PC-9 (cell line): ENCODE data around the gene ALDH18A1. TPM values are rescaled to one million over a fixed set of nuclear protein-coding genes. Genes with fewer than 3 reads are reported as not detected.

Experiments
- BruUV-seq: library from RNA; stranded (reverse); fragments of 400-500 nt; replicated peaks from 2 replicates; lab custom pipeline; 2021; lab: Mats Ljungman, UMichigan
- CTCF ChIA-PET: fragments of 300-600 bp; sonication (Branson Sonifier 250); formaldehyde crosslinking; loops from one replicate; lab custom pipeline; 2022; ENCODE audit warnings: antibody characterized with exemption; lab: Charles Lee
- POLR2A ChIA-PET: fragments of 300-600 bp; sonication (Branson Sonifier 250); formaldehyde crosslinking; loops from one replicate; lab custom pipeline; 2022; ENCODE audit warnings: antibody characterized with exemption; ENCODE audit not compliant: unreplicated experiment; lab: Charles Lee
- DNase-seq, 2 experiments: peaks; one replicate each; pipeline versions ENCODE4 v3.0.0 to v3.0.0-alpha.2; 2015 to 2022; ENCODE audit warnings: mixed read lengths in 1 of 2
- H2AFZ ChIP-seq: fragments of 200-600 bp; sonication (generic); 2 replicates; pipeline ENCODE4 v1.8.1; 2017; ENCODE audit warnings: antibody characterized with exemption
- H3F3A ChIP-seq: fragments of 200-600 bp; sonication (generic); 2 replicates; pipeline ENCODE4 v1.8.1; 2017; ENCODE audit warnings: antibody characterized with exemption, mild to moderate bottlenecking, low read depth; ENCODE audit not compliant: insufficient read depth
- H3K27ac ChIP-seq: fragments of 200-600 bp; sonication (generic); 2 replicates; pipeline ENCODE4 v1.6.1; 2016; ENCODE audit warnings: mixed run types
- H3K27me3 ChIP-seq: fragments of 200-600 bp; sonication (generic); 2 replicates; pipeline ENCODE4 v1.6.1; 2016; ENCODE audit warnings: low read depth, mixed run types; ENCODE audit not compliant: insufficient read depth
- H3K36me3 ChIP-seq: fragments of 200-600 bp; sonication (generic); 2 replicates; pipeline ENCODE4 v1.6.1; 2016; ENCODE audit warnings: low read depth, mixed run types
- H3K4me1 ChIP-seq: fragments of 200-600 bp; sonication (generic); replicated peaks from 2 replicates; pipeline ENCODE4 v1.6.1; 2016; ENCODE audit warnings: mixed run types; ENCODE audit not compliant: insufficient read depth
- H3K4me2 ChIP-seq: fragments of 200-600 bp; sonication (generic); 2 replicates; pipeline ENCODE4 v1.6.1; 2017; ENCODE audit warnings: mixed run types
- H3K4me3 ChIP-seq: fragments of 200-600 bp; sonication (generic); 2 replicates; pipeline ENCODE4 v1.6.1; 2016; ENCODE audit warnings: mixed run types
- H3K79me2 ChIP-seq: fragments of 200-600 bp; sonication (generic); 2 replicates; pipeline ENCODE4 v1.6.1; 2017; ENCODE audit warnings: low read depth, mixed run types
- H3K9me2 ChIP-seq: fragments of 200-600 bp; sonication (generic); 2 replicates; pipeline ENCODE4 v1.8.1; 2017; ENCODE audit warnings: mild to moderate bottlenecking; ENCODE audit not compliant: insufficient read depth
- H3K9me3 ChIP-seq: fragments of 200-600 bp; sonication (generic); 2 replicates; pipeline ENCODE4 v1.8.1; 2016; ENCODE audit warnings: low read depth; ENCODE audit not compliant: insufficient read depth
- H4K20me1 ChIP-seq: fragments of 200-600 bp; sonication (generic); 2 replicates; pipeline ENCODE4 v1.8.1; 2017; ENCODE audit not compliant: insufficient read depth
- CTCF ChIP-seq: fragments of 200-600 bp; sonication (generic); conservative IDR thresholded peaks from 2 replicates; pipeline ENCODE4 v1.6.1; 2017; ENCODE audit warnings: mixed run types, antibody characterized with exemption, mild to moderate bottlenecking, moderate library complexity
- EZH2 ChIP-seq: fragments of 200-600 bp; sonication (generic); IDR thresholded peaks from 2 replicates; pipeline ENCODE4 v1.8.0; 2017; ENCODE audit warnings: antibody characterized with exemption, low read depth
- intact Hi-C: fragments of 100-400 bp; cut with micrococcal nuclease; formaldehyde crosslinking; loops from one replicate; pipeline ENCODE4 v1.10.0; 2022; ENCODE audit not compliant: unreplicated experiment
- total RNA-seq: library from RNA; stranded (reverse); gene quantifications from 2 replicates; pipeline ENCODE4 v1.2.3, GENCODE V29; 2021

Gene ALDH18A1
- total RNA-seq, 1 experiment from 2014 or later: 35.3 TPM

- H3K4me2 ChIP-seq: no peak overlapping the region
- H3K79me2 ChIP-seq: no peaks in the 10 kb centered on the region
- no peaks in the 10 kb centered on the region for H3K9me3 ChIP-seq
- no peaks in the 10 kb centered on the region for H3K36me3 ChIP-seq
- H3F3A ChIP-seq: no peaks in the 10 kb centered on the region
- no TSS peak for BruUV-seq
- H2AFZ ChIP-seq: no peak overlapping the region
- H3K27ac ChIP-seq: no peak overlapping the region
- DNase-seq: no peak
- H3K27me3 ChIP-seq: no peaks in the 10 kb centered on the region
- no peak for TF ChIP-seq CTCF
- TF ChIP-seq EZH2: no peak
- H3K4me1 ChIP-seq: no peaks in the 10 kb centered on the region
- POLR2A ChIA-PET: no interaction called here
- intact Hi-C loops: loop anchor here (10.0 kb wide), 1 partner anchor 398 kb away; no protein-coding TSS in a partner anchor
- CTCF ChIA-PET: interaction anchor here (1.4 to 3.5 kb wide), 2 partner anchors 171 to 228 kb away, joined by 5 to 17 read pairs; no protein-coding TSS in a partner anchor
- no peak overlapping the region for H3K4me3 ChIP-seq
- no peaks in the 10 kb centered on the region for H4K20me1 ChIP-seq
- H3K9me2 ChIP-seq: no peaks in the 10 kb centered on the region
Observed at GRCh38 chr10:95602382-95602781, 54.1 kb downstream of the ALDH18A1 start.

- POLR2A ChIA-PET: no interaction called here
- no peak overlapping the region for H3K4me3 ChIP-seq
- H3F3A ChIP-seq: no peaks in the 10 kb centered on the region
- no peaks in the 10 kb centered on the region for H3K36me3 ChIP-seq
- H3K79me2 ChIP-seq: no peaks in the 10 kb centered on the region
- H2AFZ ChIP-seq: no peak overlapping the region
- H3K4me2 ChIP-seq: no peak overlapping the region
- TF ChIP-seq EZH2: no peak
- peak; percentile 83 for TF ChIP-seq CTCF
- no peaks in the 10 kb centered on the region for H3K4me1 ChIP-seq
- H3K27ac ChIP-seq: no peak overlapping the region
- intact Hi-C loops: loop anchor here (1.0 to 10.0 kb wide), 4 partner anchors 171 to 468 kb away; no protein-coding TSS in a partner anchor
- no peaks in the 10 kb centered on the region for H3K9me3 ChIP-seq
- CTCF ChIA-PET: interaction anchor here (3.5 kb wide), 1 partner anchor 226 kb away, joined by 17 read pairs; no protein-coding TSS in a partner anchor
- no peaks in the 10 kb centered on the region for H3K9me2 ChIP-seq
- no peaks in the 10 kb centered on the region for H4K20me1 ChIP-seq
- BruUV-seq: no TSS peak
- peak; percentile 56 to 62 for DNase-seq
- H3K27me3 ChIP-seq: no peaks in the 10 kb centered on the region
Observed at GRCh38 chr10:95601116-95601719, 55.3 kb downstream of the ALDH18A1 start.

- H3K9me2 ChIP-seq: no peaks in the 10 kb centered on the region
- H3K36me3 ChIP-seq: no peaks in the 10 kb centered on the region
- BruUV-seq: no TSS peak
- H3K79me2 ChIP-seq: no peaks in the 10 kb centered on the region
- no peaks in the 10 kb centered on the region for H3K4me1 ChIP-seq
- H4K20me1 ChIP-seq: no peaks in the 10 kb centered on the region
- no peaks in the 10 kb centered on the region for H3F3A ChIP-seq
- H3K4me2 ChIP-seq: no peak overlapping the region
- ChIA-PET CTCF (interaction anchor here (0.6 to 3.5 kb wide), 4 partner anchors 172 to 265 kb away, joined by 3 to 17 read pairs (median 4); no protein-coding TSS in a partner anchor), POLR2A (no interaction called here)
- no peaks in the 10 kb centered on the region for H3K27me3 ChIP-seq
- H3K27ac ChIP-seq: no peak overlapping the region
- intact Hi-C loops: loop anchor here (2.0 to 10.0 kb wide), 2 partner anchors 395 to 467 kb away; no protein-coding TSS in a partner anchor
- no peak overlapping the region for H3K4me3 ChIP-seq
- DNase-seq: no peak
- H2AFZ ChIP-seq: no peak overlapping the region
- no peak for TF ChIP-seq CTCF
- TF ChIP-seq EZH2: no peak
- no peaks in the 10 kb centered on the region for H3K9me3 ChIP-seq
Observed at GRCh38 chr10:95600158-95600557, 56.4 kb downstream of the ALDH18A1 start.
